SK-MEL-5 (cell line): ENCODE data around the gene CEACAM6. TPM values are rescaled to one million over a fixed set of nuclear protein-coding genes. Genes with fewer than 3 reads are reported as not detected.
"Not testable (repeated sequence)": the region's sequence is repeated elsewhere in the genome, so short reads cannot be mapped to it uniquely, and the experiment has no call there.

Source experiments
- DNase-seq: peaks from one replicate; pipeline ENCODE4 v3.0.0-alpha.2; 2016; ENCODE audit warnings: low read depth, low spot score
- in situ Hi-C: cut with HindIII; loops from 2 replicates; pipeline ENCODE4 v1.10.0; 2016; ENCODE audit warnings: low sequenced_read_pairs, high pct_unique_total_duplicates, low pct_unique_long_range_greater_than_20kb
- polyA plus RNA-seq, 2 experiments: library from polyadenylated mRNA; depleted of rRNA; stranded (reverse); fragments of >200 nt; gene quantifications; 2 replicates each; pipeline ENCODE4 v1.2.3, GENCODE V29; 2015
- total RNA-seq: library from RNA; depleted of rRNA; stranded (reverse); fragments of >200 nt; shearing (Covaris generic); gene quantifications from 2 replicates; pipeline ENCODE4 v1.2.3, GENCODE V29; 2014; rRNA removed

CEACAM6 gene
- total RNA-seq, result 0.13 TPM in 1 of 2 replicates, not detected in the other
- 0.05 and 0.08 TPM in 2 replicates for polyA plus RNA-seq (2015; cell fraction: cytosol; rRNA removed)
- polyA plus RNA-seq (2015; cell fraction: nucleus; rRNA removed), result not detected in 2 replicates

- in situ Hi-C loops, result no loop called here
- DNase-seq, result no peak
Observed at GRCh38 chr19:41755328-41755913, at the start of gene CEACAM6. Gene CEACAM6 (plus strand): TSS chr19:41755530. CDS start chr19:41755639, 109 bp downstream.

DNA sequence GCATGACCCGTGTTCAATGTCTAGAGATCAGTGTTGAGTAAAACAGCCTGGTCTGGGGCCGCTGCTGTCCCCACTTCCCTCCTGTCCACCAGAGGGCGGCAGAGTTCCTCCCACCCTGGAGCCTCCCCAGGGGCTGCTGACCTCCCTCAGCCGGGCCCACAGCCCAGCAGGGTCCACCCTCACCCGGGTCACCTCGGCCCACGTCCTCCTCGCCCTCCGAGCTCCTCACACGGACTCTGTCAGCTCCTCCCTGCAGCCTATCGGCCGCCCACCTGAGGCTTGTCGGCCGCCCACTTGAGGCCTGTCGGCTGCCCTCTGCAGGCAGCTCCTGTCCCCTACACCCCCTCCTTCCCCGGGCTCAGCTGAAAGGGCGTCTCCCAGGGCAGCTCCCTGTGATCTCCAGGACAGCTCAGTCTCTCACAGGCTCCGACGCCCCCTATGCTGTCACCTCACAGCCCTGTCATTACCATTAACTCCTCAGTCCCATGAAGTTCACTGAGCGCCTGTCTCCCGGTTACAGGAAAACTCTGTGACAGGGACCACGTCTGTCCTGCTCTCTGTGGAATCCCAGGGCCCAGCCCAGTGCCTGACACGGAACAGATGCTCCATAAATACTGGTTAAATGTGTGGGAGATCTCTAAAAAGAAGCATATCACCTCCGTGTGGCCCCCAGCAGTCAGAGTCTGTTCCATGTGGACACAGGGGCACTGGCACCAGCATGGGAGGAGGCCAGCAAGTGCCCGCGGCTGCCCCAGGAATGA, 48.4 kb upstream of the CEACAM6 start:
- DNase-seq, result peak; percentile 73
- in situ Hi-C loops, result no loop called here

- in situ Hi-C loops, result no loop called here
- peak; percentile 31 for DNase-seq
Observed at GRCh38 chr19:41707502-41707812, 47.9 kb upstream of the CEACAM6 start.

- no peak for DNase-seq
- in situ Hi-C loops, result no loop called here
Observed at GRCh38 chr19:41707871-41708371, 47.4 kb upstream of the CEACAM6 start.

GRCh38 chr19:41708481-41708880, 46.8 kb upstream of the CEACAM6 start, which contains the start of gene CEACAM5:
Gene CEACAM5 (plus strand): TSS chr19:41708626. CDS start chr19:41708732, 106 bp downstream.
- in situ Hi-C loops, result no loop called here
- no peak for DNase-seq

DNA sequence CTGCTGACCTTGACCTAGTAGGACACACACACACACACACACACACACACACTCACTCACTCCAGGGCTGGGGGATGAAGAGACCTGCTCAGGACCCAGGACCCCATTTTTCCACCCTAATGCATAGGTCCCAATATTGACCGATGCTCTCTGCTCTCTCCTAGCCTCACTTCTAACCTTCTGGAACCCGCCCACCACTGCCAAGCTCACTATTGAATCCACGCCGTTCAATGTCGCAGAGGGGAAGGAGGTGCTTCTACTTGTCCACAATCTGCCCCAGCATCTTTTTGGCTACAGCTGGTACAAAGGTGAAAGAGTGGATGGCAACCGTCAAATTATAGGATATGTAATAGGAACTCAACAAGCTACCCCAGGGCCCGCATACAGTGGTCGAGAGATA, 45.8 kb upstream of the CEACAM6 start:
- DNase-seq, in situ Hi-C loops: not testable (repeated sequence)

GRCh38 chr19:41709951-41710645, 45.2 kb upstream of the CEACAM6 start:
- in situ Hi-C loops, result no loop called here

GRCh38 chr19:41711376-41712261, 43.7 kb upstream of the CEACAM6 start:
- no peak for DNase-seq
- in situ Hi-C loops, result no loop called here

More at GRCh38 chr19:41709951-41710645, 45.2 kb upstream of the CEACAM6 start:
- no peak for DNase-seq

DNA sequence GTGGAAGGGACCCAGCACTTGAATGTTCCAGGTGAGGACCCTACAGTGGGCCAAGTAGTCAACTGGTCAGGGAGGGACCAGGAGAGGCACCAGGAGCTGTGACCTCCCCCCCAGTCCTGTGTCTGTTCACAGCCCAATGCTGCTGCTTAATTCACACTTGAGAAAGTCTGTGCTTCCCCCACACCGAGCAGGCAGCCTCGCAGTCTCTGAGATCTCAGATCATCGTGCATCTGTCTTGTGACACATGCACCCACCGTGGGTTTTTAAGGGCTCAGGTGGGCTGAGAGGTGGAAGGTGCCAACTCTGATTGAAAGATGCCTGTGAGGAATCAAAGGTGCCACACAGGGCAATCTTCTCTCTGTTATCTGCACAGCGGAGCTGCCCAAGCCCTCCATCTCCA, 40.7 kb upstream of the CEACAM6 start:
- in situ Hi-C loops, result no loop called here
- DNase-seq, result no peak

DNA sequence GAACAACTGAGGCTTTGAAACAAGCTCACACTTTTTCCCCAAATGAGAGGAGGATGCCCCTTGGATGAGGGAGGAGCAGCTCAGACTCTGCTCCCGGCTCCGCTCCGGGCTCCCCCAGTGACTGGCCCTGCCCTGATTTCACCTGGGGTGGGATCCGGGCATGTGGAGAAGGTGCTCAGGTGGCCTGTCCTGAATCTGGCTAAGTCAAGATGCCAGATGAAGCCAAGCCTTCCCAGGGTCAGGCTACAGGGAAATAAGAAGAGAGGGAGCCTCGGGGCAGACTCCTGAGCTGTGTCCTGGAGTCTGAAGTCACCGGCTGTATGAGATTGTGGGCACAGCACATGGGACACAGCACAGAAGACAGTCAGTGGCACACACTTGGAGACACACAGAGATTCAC, 36.6 kb upstream of the CEACAM6 start:
- in situ Hi-C loops, result no loop called here
- no peak for DNase-seq

DNA sequence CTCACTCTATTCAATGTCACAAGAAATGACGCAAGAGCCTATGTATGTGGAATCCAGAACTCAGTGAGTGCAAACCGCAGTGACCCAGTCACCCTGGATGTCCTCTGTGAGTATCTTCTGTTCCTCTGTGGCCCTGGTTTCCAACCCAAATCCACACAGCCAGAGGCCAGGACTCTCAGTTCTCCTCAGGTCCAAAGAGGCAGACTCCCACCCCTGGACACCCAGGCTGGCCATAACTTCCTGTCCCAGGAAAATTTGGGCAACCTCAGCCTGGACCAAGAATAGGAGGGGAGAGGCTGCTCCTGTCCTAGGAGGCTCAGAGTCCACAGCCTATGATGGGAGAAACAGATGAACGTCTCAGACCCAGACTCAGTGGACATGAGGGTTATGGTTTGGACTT, 35.2 kb upstream of the CEACAM6 start:
- no peak for DNase-seq
- in situ Hi-C loops, result no loop called here

GRCh38 chr19:41726493-41726892, 28.8 kb upstream of the CEACAM6 start:
- in situ Hi-C loops, result no loop called here

DNA sequence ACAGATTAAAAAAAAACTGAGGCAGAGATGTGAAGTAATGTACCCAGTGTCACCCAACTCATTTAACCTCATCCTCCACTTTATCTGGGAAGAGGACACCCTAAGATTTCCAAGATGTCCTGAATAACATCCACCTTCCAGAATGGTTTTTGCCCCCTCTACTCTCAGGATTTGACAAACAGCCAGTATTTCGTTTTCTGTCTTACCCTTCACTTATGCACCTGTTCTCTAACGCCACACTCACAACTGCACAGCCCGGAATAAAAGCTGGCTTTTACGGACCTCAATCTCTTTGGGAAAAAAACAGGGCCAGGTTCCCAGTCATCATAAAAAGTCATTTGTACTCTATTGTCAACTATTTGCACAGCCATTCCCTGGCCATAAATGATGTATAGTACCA, 21.2 kb upstream of the CEACAM6 start:
- in situ Hi-C loops, result no loop called here
- no peak for DNase-seq

More at GRCh38 chr19:41726493-41726892, 28.8 kb upstream of the CEACAM6 start:
- no peak for DNase-seq

DNA sequence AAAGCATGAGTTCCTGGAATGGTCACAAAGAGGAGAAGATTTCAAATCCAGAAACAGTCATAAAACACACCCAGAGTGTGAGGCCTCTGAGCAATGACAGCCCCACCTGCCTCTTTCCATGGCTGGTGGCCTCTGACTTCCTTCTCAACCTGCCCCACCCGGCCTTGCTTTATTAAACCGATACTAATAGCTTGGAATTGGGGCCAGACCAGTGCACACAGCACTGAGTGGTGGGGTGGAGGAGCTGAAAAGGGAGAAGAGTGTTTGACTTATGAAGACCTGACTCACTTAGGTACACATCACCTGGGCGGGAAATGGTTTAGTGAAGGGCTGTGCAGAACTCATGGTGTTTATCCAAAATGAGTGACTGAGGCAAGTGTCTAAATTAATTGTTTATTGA, 20.7 kb upstream of the CEACAM6 start:
- DNase-seq, result no peak
- in situ Hi-C loops, result no loop called here

DNA sequence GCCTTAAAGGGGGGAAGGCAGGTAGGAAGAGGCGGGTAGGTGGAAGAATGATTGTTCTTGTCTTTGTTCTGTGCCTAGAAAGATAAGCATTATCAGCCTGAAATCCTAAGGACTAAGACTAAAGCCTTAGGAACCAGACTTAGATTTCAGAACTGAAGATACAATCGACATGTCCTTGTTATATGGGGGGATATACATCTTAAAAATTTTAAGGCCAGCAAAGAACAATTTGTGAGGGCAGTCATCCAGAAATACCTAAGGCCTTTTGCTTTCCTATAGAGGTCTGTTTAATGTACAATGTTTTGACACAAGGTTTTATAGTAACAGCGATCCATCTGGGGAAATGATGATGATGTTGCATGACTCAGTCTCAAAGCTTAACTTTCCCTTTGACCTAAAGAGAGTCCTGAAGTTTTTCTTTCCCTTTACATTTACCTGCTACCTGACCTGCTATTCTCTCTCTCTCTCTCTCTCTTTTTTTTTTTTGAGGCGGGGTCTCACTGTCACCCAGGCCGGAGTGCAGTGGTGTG, 20.2 kb upstream of the CEACAM6 start:
- DNase-seq, result no peak
- in situ Hi-C loops, result no loop called here

GRCh38 chr19:41739361-41739760, 16.0 kb upstream of the CEACAM6 start:
- DNase-seq, result no peak

More at GRCh38 chr19:41739361-41739760, 16.0 kb upstream of the CEACAM6 start:
- in situ Hi-C loops, result no loop called here
